ENCODE results near the gene C22orf42. TPM values are rescaled to one million over a fixed set of nuclear protein-coding genes. Genes with fewer than 3 reads are reported as not detected.

The C22orf42 gene
- total and polyA plus RNA-seq, 2 donors (not counting 1 experiment from before 2014, with no cell fraction given): not detected

- WGBS (ENCODE audit: insufficient coverage): 88% methylated on average over 4 of the region's 4 CpGs
- Histone ChIP-seq H3K4me2 (replicated peaks; ENCODE audit: low read depth, low read length, poor library complexity, severe bottlenecking) (no peak overlapping the region), H3K79me2 (ENCODE audit: control insufficient read depth, insufficient read depth, low read length) (no peaks in the 10 kb centered on the region), H3K27me3 (replicated peaks in 1 of 4; ENCODE audit: control extremely low read depth in 1 of 4, control insufficient read depth in 3 of 4, insufficient read depth in 4 of 4, low read length in 3 of 4) (peaks cover 0 to 13% (median 3%) of the 10 kb centered on the region in 4 experiments), H4K20me1 (ENCODE audit: control insufficient read depth, insufficient read depth, low read length, poor library complexity, severe bottlenecking) (no peaks in the 10 kb centered on the region), H3K4me1 (ENCODE audit: control insufficient read depth in 2 of 2, insufficient read depth in 2 of 2, low read length in 2 of 2) (peaks cover 0 to 2% of the 10 kb centered on the region in 2 donors), H3K9me3 (ENCODE audit: control extremely low read depth in 1 of 3, control insufficient read depth in 2 of 3, insufficient read depth in 1 of 3, low read length in 2 of 3) (peaks cover 0 to 3% (median 0%) of the 10 kb centered on the region in 3 donors), H2AFZ (ENCODE audit: insufficient read depth, low read depth, low read length, poor library complexity, severe bottlenecking) (no peak overlapping the region), H3K27ac (ENCODE audit: low read length in 2 of 2) (no peak overlapping the region), H3K36me3 (replicated peaks in 1 of 2; ENCODE audit: control extremely low read depth in 1 of 2, control insufficient read depth in 1 of 2, extremely low read depth in 1 of 2, insufficient read depth in 2 of 2, low read length in 1 of 2) (no peaks in the 10 kb centered on the region), H3K9ac (ENCODE audit: low read length) (no peak overlapping the region), H3K4me3 (ENCODE audit: control extremely low read depth in 1 of 5, extremely low read depth in 1 of 5, insufficient read depth in 1 of 5, low read depth in 2 of 5, low read length in 4 of 5) (no peak overlapping the region)
- CTCF ChIA-PET: interaction anchor here (1.1 to 1.6 kb wide), 2 partner anchors 11 to 104 kb away, joined by 3 read pairs; no protein-coding TSS in a partner anchor
- intact Hi-C loops (cut with micrococcal nuclease): loop anchor here (1.0 to 2.0 kb wide), 3 partner anchors 105 to 265 kb away; no protein-coding TSS in a partner anchor
- ATAC-seq (ENCODE audit: low read depth): no peak
- Mint-ChIP-seq H3K4me1 (peaks cover 2% of the 10 kb centered on the region), H3K4me3 (no peak overlapping the region), H3K9me3 (ENCODE audit: insufficient read depth) (no peaks in the 10 kb centered on the region), H3K27ac (no peak overlapping the region), H3K27me3 (peaks cover 26% of the 10 kb centered on the region)
- no peak for DNase-seq
- TF ChIP-seq CTCF (IDR thresholded peaks at IDR 0.05): no peak
- TF ChIP-seq EZH2 (IDR thresholded peaks at IDR 0.05; ENCODE audit: borderline replicate concordance, insufficient read depth, low read depth, low read length, poor library complexity, severe bottlenecking): no peak
- POLR2A ChIA-PET: no interaction called here
These were observed 48.9 kb upstream of the C22orf42 start for GRCh38 chr22:32207971-32208480.
